T47D (cell line): Measurements from ENCODE around the gene CLGN.
"Not testable (repeated sequence)": the region's sequence is repeated elsewhere in the genome, so short reads cannot be mapped to it uniquely, and the experiment has no call there.

Experiments
- DNase-seq, 2 experiments: peaks; one replicate each; pipeline versions ENCODE4 v3.0.0 to v3.0.0-alpha.2; 2011 to 2012; ENCODE audit warnings: low read depth in 1 of 2, low spot score in 1 of 2
- JUND ChIP-seq: IDR thresholded peaks from 2 replicates; pipeline ENCODE4 v1.6.1; 2012; ENCODE audit warnings: low read depth
- in situ Hi-C: cut with HindIII; loops from 2 replicates; pipeline ENCODE4 v1.10.0; 2016; ENCODE audit warnings: low sequenced_read_pairs, low pct_unique_long_range_greater_than_20kb

Gene CLGN, protein sequence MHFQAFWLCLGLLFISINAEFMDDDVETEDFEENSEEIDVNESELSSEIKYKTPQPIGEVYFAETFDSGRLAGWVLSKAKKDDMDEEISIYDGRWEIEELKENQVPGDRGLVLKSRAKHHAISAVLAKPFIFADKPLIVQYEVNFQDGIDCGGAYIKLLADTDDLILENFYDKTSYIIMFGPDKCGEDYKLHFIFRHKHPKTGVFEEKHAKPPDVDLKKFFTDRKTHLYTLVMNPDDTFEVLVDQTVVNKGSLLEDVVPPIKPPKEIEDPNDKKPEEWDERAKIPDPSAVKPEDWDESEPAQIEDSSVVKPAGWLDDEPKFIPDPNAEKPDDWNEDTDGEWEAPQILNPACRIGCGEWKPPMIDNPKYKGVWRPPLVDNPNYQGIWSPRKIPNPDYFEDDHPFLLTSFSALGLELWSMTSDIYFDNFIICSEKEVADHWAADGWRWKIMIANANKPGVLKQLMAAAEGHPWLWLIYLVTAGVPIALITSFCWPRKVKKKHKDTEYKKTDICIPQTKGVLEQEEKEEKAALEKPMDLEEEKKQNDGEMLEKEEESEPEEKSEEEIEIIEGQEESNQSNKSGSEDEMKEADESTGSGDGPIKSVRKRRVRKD

DNA sequence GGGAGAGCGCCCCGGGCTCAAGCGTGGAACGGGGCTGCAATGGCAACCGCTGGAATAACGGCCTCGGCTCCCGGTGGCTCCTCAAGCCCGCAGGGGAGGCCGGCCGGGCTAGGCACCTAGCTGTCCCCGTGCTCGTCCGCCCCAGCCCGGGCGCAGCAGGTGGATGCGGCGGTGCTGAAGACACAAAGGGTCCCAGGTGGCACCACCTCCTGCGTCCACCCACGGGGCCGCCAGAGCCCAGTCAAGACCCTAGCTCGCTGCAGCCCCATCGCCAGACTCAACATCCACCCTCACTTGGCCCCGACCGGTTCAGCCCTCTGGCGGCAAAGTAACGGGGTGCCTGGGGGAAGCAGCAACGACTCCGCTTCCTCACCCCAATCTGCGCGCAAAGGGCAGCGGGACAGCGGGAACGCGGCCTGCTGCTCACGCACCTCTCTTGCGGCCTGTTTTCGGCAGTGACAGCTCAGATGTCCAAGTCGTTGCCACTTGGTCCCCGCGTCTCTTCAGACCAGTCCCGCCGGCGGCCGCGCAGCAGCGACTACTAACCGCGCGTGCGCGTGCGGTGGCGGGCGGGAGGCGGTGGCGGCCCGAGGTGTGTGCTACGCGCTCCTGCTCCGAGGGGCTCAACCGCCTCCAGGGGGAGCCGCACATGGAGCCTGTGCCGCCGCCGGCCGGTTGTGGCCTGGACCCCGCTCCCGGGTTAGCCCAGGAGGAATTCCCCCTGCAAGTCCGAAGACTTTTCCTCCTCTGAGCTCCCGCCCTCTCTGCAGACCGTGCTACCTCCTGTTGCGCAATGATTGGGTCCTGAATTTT is at the start of gene CLGN:
CLGN (minus strand) TSS at position 543 of the 813 bp plus-strand sequence. CDS start 14,570 bp downstream, outside the sequence.
- in situ Hi-C loops, result no loop called here
- DNase-seq, result peak; percentile 56 to 71
- no peak for TF ChIP-seq JUND

DNA sequence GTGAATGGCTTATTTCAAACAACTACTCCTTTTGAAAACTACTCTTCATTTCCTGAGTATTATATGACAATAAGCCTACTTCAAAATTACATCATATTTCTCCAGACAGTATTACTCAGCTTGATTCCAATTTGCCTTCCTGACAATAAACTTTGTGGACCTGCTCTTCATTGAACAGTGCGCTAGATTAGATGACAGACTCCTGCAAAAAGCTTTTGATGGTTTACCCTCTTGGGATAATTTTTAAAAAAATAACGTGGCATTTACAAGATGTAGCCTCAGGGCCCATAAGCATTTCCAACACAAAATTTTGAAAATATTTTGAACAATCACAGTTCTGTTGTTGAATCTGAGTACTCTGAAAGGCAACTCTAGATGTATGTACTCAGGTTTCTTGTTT is 44.7 kb upstream of the CLGN start:
- DNase-seq, result no peak
- in situ Hi-C loops, result no loop called here
- no peak for TF ChIP-seq JUND

DNA sequence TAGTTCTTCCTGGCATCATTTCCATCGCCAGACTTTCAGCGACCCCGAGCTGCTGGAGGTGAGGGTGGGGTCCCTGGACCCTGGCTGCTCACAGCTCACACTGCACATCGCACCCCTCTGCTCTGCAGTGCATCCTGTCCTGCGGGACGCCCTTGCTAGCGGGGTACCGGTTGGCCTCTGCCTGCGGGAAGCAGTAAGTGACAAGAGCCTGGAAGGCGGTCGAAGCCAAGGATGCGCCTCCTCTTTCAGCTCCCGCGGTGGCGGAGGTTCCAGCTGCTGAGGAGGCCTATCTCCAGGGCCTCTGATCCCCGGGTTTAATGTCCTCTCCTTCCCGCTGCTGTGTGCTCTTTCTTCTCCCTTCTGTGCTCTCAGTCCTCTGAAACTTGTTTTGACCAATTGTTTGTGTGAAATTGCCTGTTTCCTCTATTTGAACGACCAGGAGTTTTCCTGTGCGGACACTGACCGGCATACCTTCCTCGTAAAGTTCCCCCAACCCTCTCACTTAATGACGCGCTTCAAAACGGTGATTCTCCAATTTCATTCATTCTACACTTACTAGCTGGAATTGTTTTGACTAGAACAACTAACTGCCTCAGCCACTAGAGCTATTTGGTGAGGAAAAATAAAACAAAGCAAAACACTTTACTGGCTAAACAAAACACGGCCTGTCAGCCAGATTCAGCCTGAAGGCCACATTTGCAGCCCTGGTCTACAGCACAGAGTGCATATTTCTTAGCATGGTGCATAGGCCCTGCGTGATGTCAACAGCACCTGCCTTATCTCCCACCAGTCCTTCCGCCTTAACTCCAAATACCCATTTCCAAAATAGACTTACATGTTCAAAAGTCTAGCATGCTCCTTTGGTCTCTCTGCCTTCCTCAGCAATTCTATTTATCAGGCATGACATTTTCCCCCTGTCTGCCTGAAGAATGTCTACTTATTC is 42.6 kb upstream of the CLGN start:
- TF ChIP-seq JUND, result no peak
- DNase-seq, result no peak
- in situ Hi-C loops, result no loop called here

DNA sequence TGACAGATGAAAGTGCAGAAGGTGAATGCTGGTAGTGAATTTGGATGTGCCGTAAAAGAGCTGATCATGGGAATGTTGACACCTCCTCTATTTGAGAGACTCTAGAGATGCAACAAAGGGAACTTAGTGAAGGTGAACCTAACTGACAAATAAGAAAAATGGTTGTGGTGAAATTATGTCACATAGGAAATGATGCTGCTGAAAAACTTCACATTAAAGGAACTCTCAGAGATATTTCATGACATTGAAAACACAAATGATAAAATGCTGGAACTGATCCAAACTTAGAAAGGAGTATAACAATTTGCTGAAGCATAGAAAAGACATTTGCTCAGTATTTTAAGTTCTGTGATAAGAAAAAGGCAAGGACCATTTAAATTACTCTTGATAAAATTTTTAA is 38.7 kb upstream of the CLGN start:
- no peak for TF ChIP-seq JUND
- DNase-seq, result no peak
- in situ Hi-C loops, result no loop called here

DNA sequence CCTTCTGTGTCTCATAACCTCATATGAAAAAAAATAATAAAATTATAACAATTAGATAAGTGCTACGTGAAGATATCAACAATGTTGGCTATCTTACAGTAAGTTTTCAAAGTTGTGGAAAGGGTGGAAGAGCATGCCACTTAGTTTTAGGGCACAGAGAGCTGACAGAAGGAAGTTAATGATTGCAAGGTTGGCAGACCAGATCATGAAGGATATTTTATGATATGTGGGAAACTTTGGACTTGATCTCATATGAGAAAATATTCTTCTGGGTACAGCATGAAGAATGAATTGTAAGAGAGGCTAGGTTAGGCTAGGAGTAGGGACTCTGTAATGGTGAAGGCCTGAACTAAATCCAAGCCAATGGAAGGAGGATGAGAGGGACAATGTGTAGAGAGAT is 36.2 kb upstream of the CLGN start:
- no peak for TF ChIP-seq JUND
- in situ Hi-C loops, result no loop called here
- no peak for DNase-seq

DNA sequence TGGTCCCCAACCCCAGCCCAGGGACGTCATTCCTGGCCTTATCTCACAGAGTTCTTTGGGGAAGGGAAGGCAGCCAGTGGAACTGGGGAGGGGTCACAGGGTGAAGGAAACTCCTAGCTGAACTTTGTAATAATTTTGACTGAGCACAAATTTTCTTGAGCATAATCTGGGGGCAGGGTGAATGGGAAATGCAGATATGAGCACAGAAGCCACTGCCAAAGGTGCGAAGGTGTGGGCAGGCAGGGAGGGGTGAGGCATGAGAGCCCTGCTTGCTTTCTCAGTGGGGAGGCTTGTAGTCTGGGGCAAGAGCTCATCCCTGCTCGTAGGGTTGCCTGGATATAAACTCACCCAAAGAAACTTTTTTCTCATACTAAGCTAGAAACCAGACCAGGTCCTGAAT is 35.7 kb upstream of the CLGN start:
- no peak for TF ChIP-seq JUND
- no peak for DNase-seq
- in situ Hi-C loops, result no loop called here

DNA sequence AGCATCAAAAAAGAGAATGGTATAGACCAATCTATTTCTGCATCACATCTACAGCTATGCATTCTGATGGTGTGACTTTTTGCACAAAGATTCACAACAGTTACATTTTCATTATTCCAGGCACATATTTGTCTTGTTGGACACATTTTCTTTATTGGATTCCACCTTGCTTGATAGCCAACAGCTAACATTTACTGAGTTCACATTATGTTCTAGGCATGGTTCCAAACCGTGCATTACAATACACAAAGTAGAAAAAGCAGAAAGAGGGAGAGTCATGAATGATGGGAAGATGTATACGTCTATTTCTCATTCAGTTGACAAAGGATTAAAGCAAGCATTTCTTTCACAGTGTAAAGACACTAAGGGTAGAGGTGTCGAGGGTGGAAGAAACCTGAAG is 22.9 kb upstream of the CLGN start:
- in situ Hi-C loops, result no loop called here
- no peak for TF ChIP-seq JUND
- peak in 1 of 2 experiments; percentile 50 for DNase-seq

DNA sequence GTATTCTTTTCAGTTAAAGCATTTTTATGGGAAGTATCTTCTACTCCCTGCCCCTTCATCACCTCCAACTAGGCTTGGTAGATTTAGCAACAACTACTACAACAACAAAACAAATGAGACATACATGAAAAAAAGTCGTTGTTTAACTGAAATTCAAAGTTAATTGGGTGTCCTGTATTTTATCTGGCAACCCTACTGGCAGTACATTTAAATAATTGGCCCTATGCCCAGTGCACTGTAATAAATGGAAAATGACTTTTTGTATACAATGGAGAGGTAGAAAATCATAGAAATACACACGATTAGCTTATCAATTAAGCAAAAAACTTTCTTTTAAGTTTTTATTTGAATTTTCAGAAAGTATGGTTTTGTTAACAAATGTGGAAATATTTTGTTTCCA is 21.4 kb upstream of the CLGN start:
- in situ Hi-C loops, result no loop called here
- DNase-seq, result no peak

DNA sequence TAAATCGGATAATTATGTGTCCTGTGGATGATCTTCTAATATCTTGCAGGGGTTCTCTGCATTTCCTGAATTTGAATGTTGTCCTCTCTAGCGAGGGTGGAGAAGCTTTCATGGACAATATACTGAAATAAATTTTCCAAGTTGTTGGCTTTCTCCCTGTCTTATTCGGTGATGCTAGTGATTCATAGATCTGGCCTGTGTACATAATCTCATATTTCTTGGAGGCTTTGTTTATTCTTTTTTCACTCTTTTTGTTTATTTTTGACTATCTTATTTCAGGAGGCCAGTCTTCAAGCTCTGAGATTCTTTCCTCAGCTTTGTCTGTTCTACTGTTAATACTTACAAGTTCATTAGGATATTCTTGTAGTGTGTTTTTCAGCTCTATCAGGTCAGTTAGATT is 20.7 kb upstream of the CLGN start:
- TF ChIP-seq JUND, result no peak
- DNase-seq, result peak in 1 of 2 experiments; percentile 9
- in situ Hi-C loops, result no loop called here

More for the DNA sequence above, 21.4 kb upstream of the CLGN start:
- no peak for TF ChIP-seq JUND

DNA sequence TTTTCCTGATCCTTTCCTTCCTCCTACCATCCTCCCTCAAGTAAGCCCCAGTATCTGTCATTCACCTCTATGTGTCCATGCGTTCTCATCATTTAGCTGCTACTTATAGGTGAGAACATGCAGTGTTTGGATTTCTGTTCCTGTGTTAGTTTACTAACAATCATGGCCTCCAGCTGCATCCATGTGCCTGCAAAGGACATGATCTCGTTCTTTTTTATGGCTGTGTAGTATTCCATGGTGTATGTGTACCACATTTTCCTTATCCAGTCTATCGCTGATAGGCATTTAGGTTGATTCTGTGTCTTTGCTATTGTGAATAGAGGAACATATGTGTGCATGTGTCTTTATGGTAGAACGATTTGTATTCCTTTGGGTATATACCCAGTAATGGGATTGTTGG is 16.9 kb upstream of the CLGN start:
- DNase-seq, in situ Hi-C loops: not testable (repeated sequence)

DNA sequence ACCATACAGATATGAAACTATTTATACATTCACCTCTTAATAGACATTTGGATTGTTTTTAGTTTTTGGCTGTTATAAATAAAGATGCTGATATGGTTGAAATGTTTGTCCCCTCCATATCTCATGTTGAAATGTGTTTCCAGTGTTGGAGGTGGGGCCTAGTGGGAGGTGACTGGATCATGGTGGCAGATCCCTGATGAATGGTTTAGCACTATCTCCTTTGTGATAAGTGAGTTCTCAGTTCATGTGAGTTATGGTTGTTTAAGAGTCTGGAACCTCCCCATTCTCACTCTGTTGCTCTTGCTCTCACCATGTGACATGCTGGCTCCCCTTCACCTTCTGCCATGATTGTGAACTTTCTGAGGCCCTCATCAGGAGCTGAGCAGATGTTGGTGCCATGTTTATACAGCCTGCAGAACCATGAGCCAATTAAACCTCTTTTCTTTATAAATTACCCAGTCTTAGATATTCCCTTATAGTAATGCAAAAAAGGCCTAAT is 12.2 kb upstream of the CLGN start:
- in situ Hi-C loops, result no loop called here
- no peak for DNase-seq
- no peak for TF ChIP-seq JUND
